ENCODE results near the gene OR2A25. TPM values are rescaled to one million over a fixed set of nuclear protein-coding genes. Genes with fewer than 3 reads are reported as not detected.

Gene OR2A25
- total RNA-seq, 1 experiment from 2014 or later: 0.13 TPM

- Histone ChIP-seq H4K20me1 (ENCODE audit: control insufficient read depth, insufficient read depth, insufficient read length) (no peaks in the 10 kb centered on the region), H3K27ac (ENCODE audit: insufficient read length, low read depth, low read length) (no peak overlapping the region), H2BK120ac (ENCODE audit: low read depth, low read length, poor library complexity, severe bottlenecking) (no peak overlapping the region), H3K4ac (ENCODE audit: low read depth, low read length) (no peak overlapping the region), H3K79me1 (ENCODE audit: insufficient read depth, low read depth, low read length, poor library complexity, severe bottlenecking) (no peaks in the 10 kb centered on the region), H3K27me3 (ENCODE audit: insufficient read depth, low read length) (no peaks in the 10 kb centered on the region), H4K91ac (ENCODE audit: insufficient read length, low read depth, low read length) (no peak overlapping the region), H3T11ph (ENCODE audit: low read length) (no peak overlapping the region), H2BK5ac (ENCODE audit: insufficient read length, low read length) (no peak overlapping the region), H4K5ac (ENCODE audit: insufficient read length, low read depth, low read length) (no peak overlapping the region), H3K9ac (ENCODE audit: extremely low read depth, insufficient read length, low read length) (no peak overlapping the region), H2AFZ (ENCODE audit: low read length) (no peak overlapping the region), H3K23ac (ENCODE audit: insufficient read length, low read depth, low read length) (no peak overlapping the region), H3K14ac (ENCODE audit: insufficient read depth, low read length) (no peak overlapping the region), H3K4me2 (ENCODE audit: insufficient read depth, insufficient read length, low read length) (no peak overlapping the region), H2AK5ac (ENCODE audit: insufficient read length, low read length) (no peak overlapping the region), H3K23me2 (ENCODE audit: insufficient read length, low read depth, low read length, poor library complexity, severe bottlenecking) (no peaks in the 10 kb centered on the region), H2BK20ac (ENCODE audit: low read depth, low read length, poor library complexity, severe bottlenecking) (no peak overlapping the region), H4K8ac (replicated peaks; ENCODE audit: insufficient read length, low read depth, low read length) (no peak overlapping the region), H3K4me1 (ENCODE audit: insufficient read depth, low read length) (no peaks in the 10 kb centered on the region), H3K79me2 (ENCODE audit: insufficient read depth, low read length) (no peaks in the 10 kb centered on the region), H2BK12ac (ENCODE audit: insufficient read length, low read depth, low read length) (no peak overlapping the region), H3K56ac (ENCODE audit: insufficient read length, low read depth, low read length) (no peak overlapping the region), H2BK15ac (ENCODE audit: low read depth, low read length) (no peak overlapping the region), H3K9me3 (ENCODE audit: control insufficient read depth, low read depth, low read length) (no peaks in the 10 kb centered on the region), H3K18ac (ENCODE audit: insufficient read length, low read depth, low read length) (no peak overlapping the region)
- Mint-ChIP-seq H3K36me3 (ENCODE audit: insufficient read depth in 1 of 3, low read depth in 3 of 3) (no peaks in the 10 kb centered on the region), H3K4me3 (no peak overlapping the region), H3K27ac (no peak overlapping the region), H3K4me1 (no peaks in the 10 kb centered on the region), H3K9me3 (no peaks in the 10 kb centered on the region), H3K27me3 (ENCODE audit: low read depth) (peaks cover 2% of the 10 kb centered on the region; the same call in 1 of the 2 replicates)
- DNase-seq: no peak
- TF ChIP-seq CTCF (conservative IDR thresholded peaks at IDR 0.05): no peak
- WGBS (ENCODE audit: extremely low coverage, insufficient read length, low lambda C conversion rate): no CpG with 5 or more reads among the region's 1 CpG
Observed at GRCh38 chr7:144113651-144114050, 44.0 kb downstream of the OR2A25 start.
